HepG2 (cell line): ENCODE results near the gene ZBTB20. TPM values are rescaled to one million over a fixed set of nuclear protein-coding genes. Genes with fewer than 3 reads are reported as not detected.

Experiments
- ATAC-seq: fragments of 200-7000 bp; cut with Tn5 transposase; 3 replicates; pipeline ENCODE4 v1.9.1; 2020; ENCODE audit warnings: mild to moderate bottlenecking, moderate library complexity
- BruUV-seq: library from RNA; stranded (reverse); fragments of 400-500 nt; replicated peaks from 2 replicates; lab custom pipeline; 2021; lab: Mats Ljungman, UMichigan
- CTCF ChIA-PET: fragments of 300-600 bp; formaldehyde crosslinking; extraction: SDS; loops from one replicate; lab custom pipeline; 2021; ENCODE audit warnings: low total read pairs, inconsistent platforms, low intra/inter-chr PET ratio; lab: Yijun Ruan, JAX
- POLR2A ChIA-PET: fragments of 350-600 bp; sonication (Branson Sonifier 250); formaldehyde crosslinking; loops from one replicate; lab custom pipeline; 2020; ENCODE audit warnings: antibody characterized with exemption, inconsistent platforms; lab: Yijun Ruan, JAX
- DNase-seq: peaks from one replicate; pipeline ENCODE4 v3.0.0-alpha.2; 2015; ENCODE audit warnings: low spot score
- FAIRE-seq: peaks from 3 replicates; lab custom pipeline; 2011; peaks lifted over from hg19 to GRCh38; lab: Jason Lieb, UNC
- H2AFZ ChIP-seq: one replicate; pipeline ENCODE4 v1.6.1; 2011; ENCODE audit warnings: low read length, inconsistent platforms
- H3K27ac ChIP-seq: fragments of 300-600 bp; 3 replicates; pipeline ENCODE4 v1.8.0; 2011; ENCODE audit warnings: mixed run types, mild to moderate bottlenecking, mixed read lengths, low read length, inconsistent platforms; ENCODE audit not compliant: insufficient read depth; ENCODE audit errors: extremely low read length
- H3K27me3 ChIP-seq, 2 experiments: fragments of 200-600 bp in 1 of 2; 2 replicates in 1 of 2; 3 replicates in 1 of 2; pipeline versions ENCODE4 v1.6.0 to v1.8.0; 2011; ENCODE audit warnings: low read length in 2 of 2, mild to moderate bottlenecking in 2 of 2, moderate library complexity in 2 of 2, inconsistent platforms in 1 of 2; ENCODE audit not compliant: insufficient read depth in 2 of 2, control insufficient read depth in 1 of 2
- H3K36me3 ChIP-seq, 2 experiments: fragments of 200-600 bp in 1 of 2; replicated peaks in 1 of 2; 2 replicates in 1 of 2; 3 replicates in 1 of 2; pipeline versions ENCODE4 v1.5.1 to v1.8.0; 2011; ENCODE audit warnings: low read length in 2 of 2, inconsistent platforms in 1 of 2; ENCODE audit not compliant: insufficient read depth in 2 of 2, control insufficient read depth in 1 of 2
- H3K4me1 ChIP-seq: 2 replicates; pipeline ENCODE4 v1.5.1; 2012; ENCODE audit warnings: low read length, inconsistent platforms; ENCODE audit not compliant: insufficient read depth
- H3K4me2 ChIP-seq: 2 replicates; pipeline ENCODE4 v1.6.0; 2011; ENCODE audit warnings: low read depth, low read length, inconsistent platforms
- H3K4me3 ChIP-seq, 3 experiments: fragments of 200-600 bp in 1 of 3; sonication (generic), shearing (Covaris generic) in 1 of 3; replicated peaks in 1 of 3; 2 replicates each; pipeline ENCODE4 v1.5.1; 2011 to 2016; ENCODE audit warnings: low read length in 3 of 3, inconsistent platforms in 2 of 3, low read depth in 2 of 3, mild to moderate bottlenecking in 2 of 3, control low read depth in 1 of 3, mixed read lengths in 1 of 3; ENCODE audit not compliant: insufficient read depth in 1 of 3
- H3K79me2 ChIP-seq: one replicate; pipeline ENCODE4 v1.6.1; 2011; ENCODE audit warnings: low read length, inconsistent platforms; ENCODE audit not compliant: insufficient read depth
- H3K9ac ChIP-seq: 2 replicates; pipeline ENCODE4 v1.6.0; 2011; ENCODE audit warnings: mild to moderate bottlenecking, low read depth, low read length, inconsistent platforms; ENCODE audit not compliant: insufficient read depth
- H3K9me3 ChIP-seq: 2 replicates; pipeline ENCODE4 v1.5.1; 2012; ENCODE audit warnings: mild to moderate bottlenecking, low read length
- H4K20me1 ChIP-seq: 2 replicates; pipeline ENCODE4 v1.6.0; 2011; ENCODE audit warnings: inconsistent platforms, mild to moderate bottlenecking, low read length, moderate library complexity; ENCODE audit not compliant: insufficient read depth
- AGO1 ChIP-seq: fragments of 200-400 bp; formaldehyde crosslinking; IDR thresholded peaks from 2 replicates; pipeline ENCODE4 v1.6.1; 2017; ENCODE audit warnings: mild to moderate bottlenecking, low read depth, low read length, moderate library complexity; ENCODE audit not compliant: poor library complexity, severe bottlenecking
- FOXO4 ChIP-seq: sonication (generic); formaldehyde crosslinking; conservative IDR thresholded peaks from 2 replicates; pipeline ENCODE4 v1.8.1; 2023; ENCODE audit warnings: missing genetic modification reagents
- HCFC1 ChIP-seq: fragments of 150-350 bp; IDR thresholded peaks from 2 replicates; pipeline ENCODE4 v1.6.1; 2014; ENCODE audit warnings: low read depth, low read length
- HMG20A ChIP-seq: IDR thresholded peaks from 2 replicates; pipeline ENCODE4 v1.6.1; 2016; ENCODE audit warnings: borderline replicate concordance
- MAF1 ChIP-seq: sonication (generic); formaldehyde crosslinking; IDR thresholded peaks from 2 replicates; pipeline ENCODE4 v1.5.0; 2020; ENCODE audit warnings: missing genetic modification reagents, borderline replicate concordance
- MED8 ChIP-seq: sonication (generic); formaldehyde crosslinking; IDR thresholded peaks from 2 replicates; pipeline ENCODE4 v1.8.1; 2023; ENCODE audit warnings: mild to moderate bottlenecking, missing genetic modification reagents; ENCODE audit not compliant: insufficient replicate concordance
- MLX ChIP-seq: IDR thresholded peaks from 2 replicates; pipeline ENCODE4 v1.6.1; 2016
- TRIM24 ChIP-seq: sonication (generic); formaldehyde crosslinking; IDR thresholded peaks from 2 replicates; pipeline ENCODE4 v1.8.0; 2022; ENCODE audit warnings: mild to moderate bottlenecking, missing genetic modification reagents
- ZBTB4 ChIP-seq: sonication (generic); formaldehyde crosslinking; IDR thresholded peaks from 2 replicates; pipeline ENCODE4 v1.4.0; 2020; ENCODE audit warnings: missing genetic modification reagents, mild to moderate bottlenecking, borderline replicate concordance
- ZNF382 ChIP-seq: sonication (generic); formaldehyde crosslinking; IDR thresholded peaks from 2 replicates; pipeline ENCODE4 v1.5.0; 2020; ENCODE audit warnings: missing genetic modification reagents, mild to moderate bottlenecking, borderline replicate concordance
- ZNF558 ChIP-seq: sonication (generic); formaldehyde crosslinking; IDR thresholded peaks from 2 replicates; pipeline ENCODE4 v1.9.0; 2022; ENCODE audit warnings: mild to moderate bottlenecking, missing genetic modification reagents, borderline replicate concordance
- ZNF776 ChIP-seq: sonication (generic); formaldehyde crosslinking; IDR thresholded peaks from 2 replicates; pipeline ENCODE4 v1.4.0; 2020; ENCODE audit warnings: mild to moderate bottlenecking, missing genetic modification reagents
- ZNF850 ChIP-seq: sonication (generic); formaldehyde crosslinking; conservative IDR thresholded peaks from 2 replicates; pipeline ENCODE4 v1.9.0; 2021; ENCODE audit warnings: mild to moderate bottlenecking, missing genetic modification reagents
- WGBS: methylation state at CpG from one replicate; pipeline ENCODE4 v1.1.6; 2017; ENCODE audit warnings: low lambda C conversion rate; 5-methylcytosine and 5-hydroxymethylcytosine counted together
- in situ Hi-C: cut with HindIII; loops from 2 replicates; pipeline ENCODE4 v1.10.0; 2017; ENCODE audit warnings: low pct_unique_long_range_greater_than_20kb; ENCODE audit not compliant: extremely low pct_ligation_motif_present
- intact Hi-C: fragments of 100-400 bp; cut with micrococcal nuclease; formaldehyde crosslinking; loops from one replicate; pipeline ENCODE4 v1.10.0; 2022; ENCODE audit not compliant: unreplicated experiment
- polyA plus RNA-seq, 8 experiments: library from polyadenylated mRNA; depleted of rRNA in 3 of 8; stranded (reverse) in 7 of 8; unstranded in 1 of 8; fragments of >200 nt; fragmentation: Illumina TruSeq in 4 of 8; extraction: Trizol in 4 of 8; gene quantifications; 2 replicates each; pipeline versions ENCODE4 v1.2.1 to v1.2.3, GENCODE V29; 2011 to 2016; ENCODE audit warnings: low read depth in 4 of 8, missing spikeins in 1 of 8, mixed read lengths in 1 of 8; ENCODE audit not compliant: insufficient read depth in 1 of 8
- total RNA-seq, 5 experiments: library from RNA; depleted of rRNA; stranded (reverse); fragments of >200 nt; fragmentation: Illumina TruSeq; extraction: Trizol; gene quantifications; 2 replicates each; pipeline ENCODE4 v1.2.3, GENCODE V29; 2016; ENCODE audit warnings: low read depth in 1 of 5
- TF ChIP-seq, protein P1 (sequence below): sonication (generic); formaldehyde crosslinking; IDR thresholded peaks from 2 replicates; pipeline ENCODE4 v1.9.0; 2021; ENCODE audit warnings: missing genetic modification reagents, mild to moderate bottlenecking, borderline replicate concordance
- TF ChIP-seq, protein P2 (sequence below): sonication (generic); formaldehyde crosslinking; IDR thresholded peaks from 2 replicates; pipeline ENCODE4 v1.8.0; 2022; ENCODE audit warnings: mild to moderate bottlenecking, missing genetic modification reagents; ENCODE audit not compliant: insufficient replicate concordance
- TF ChIP-seq, protein P3 (sequence below): sonication (generic); formaldehyde crosslinking; IDR thresholded peaks from 2 replicates; pipeline ENCODE4 v1.5.0; 2020; ENCODE audit warnings: missing genetic modification reagents, mild to moderate bottlenecking, borderline replicate concordance

Gene ZBTB20
- total and polyA plus RNA-seq, 2 of the 13 experiments (the other 11 are each of a cell fraction or from before 2014, with no cell fraction given): 1.9 to 8.8 TPM

DNA sequence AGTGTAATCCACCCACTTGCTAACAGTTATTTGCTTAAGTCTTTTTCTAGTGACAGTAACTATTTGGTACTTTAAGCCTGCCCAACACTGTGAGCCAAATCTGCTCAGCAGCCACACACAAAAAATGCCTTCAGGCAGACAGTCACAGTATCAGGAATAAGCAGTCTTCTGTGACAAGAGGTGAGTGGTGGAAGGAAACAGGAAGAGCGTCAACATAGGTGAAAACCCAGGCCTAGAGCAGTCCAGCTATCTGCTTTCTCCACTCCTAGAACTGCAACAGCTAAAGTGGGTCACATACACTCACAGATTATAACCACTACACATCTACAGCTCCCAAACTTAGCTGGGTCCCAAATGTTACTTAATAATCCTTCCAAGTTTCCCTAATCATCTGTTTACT lies 213.7 kb downstream of the ZBTB20 start:
- no peaks in the 10 kb centered on the region for H4K20me1 ChIP-seq
- H3K79me2 ChIP-seq: no peaks in the 10 kb centered on the region
- ATAC-seq (no peak), FAIRE-seq (no peak), DNase-seq (no peak)
- 79% methylated on average over 1 of the region's 1 CpG for WGBS
- ChIA-PET POLR2A (no interaction called here), CTCF (no interaction called here)
- H2AFZ ChIP-seq: no peak overlapping the region
- H3K4me2 ChIP-seq: no peak overlapping the region
- no peaks in the 10 kb centered on the region for H3K9me3 ChIP-seq
- H3K4me3 ChIP-seq: no peak overlapping the region
- no peaks in the 10 kb centered on the region for H3K36me3 ChIP-seq
- H3K9ac ChIP-seq: no peak overlapping the region
- intact Hi-C loops (no loop called here), in situ Hi-C loops (no loop called here)
- H3K4me1 ChIP-seq: 0 out of 2 replicates have a peak, but pooled peaks cover 4% of the 10 kb centered on the region
- H3K27me3 ChIP-seq: no peaks in the 10 kb centered on the region
- H3K27ac ChIP-seq: no peak overlapping the region
- BruUV-seq: no TSS peak
- TF ChIP-seq, protein P1, sequence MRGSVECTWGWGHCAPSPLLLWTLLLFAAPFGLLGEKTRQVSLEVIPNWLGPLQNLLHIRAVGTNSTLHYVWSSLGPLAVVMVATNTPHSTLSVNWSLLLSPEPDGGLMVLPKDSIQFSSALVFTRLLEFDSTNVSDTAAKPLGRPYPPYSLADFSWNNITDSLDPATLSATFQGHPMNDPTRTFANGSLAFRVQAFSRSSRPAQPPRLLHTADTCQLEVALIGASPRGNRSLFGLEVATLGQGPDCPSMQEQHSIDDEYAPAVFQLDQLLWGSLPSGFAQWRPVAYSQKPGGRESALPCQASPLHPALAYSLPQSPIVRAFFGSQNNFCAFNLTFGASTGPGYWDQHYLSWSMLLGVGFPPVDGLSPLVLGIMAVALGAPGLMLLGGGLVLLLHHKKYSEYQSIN: no peak
- TF ChIP-seq AGO1 (no peak), HMG20A (CRISPR knock-in tag) (no peak), FOXO4 (no peak), MAF1 (CRISPR knock-in tag) (no peak), ZBTB4 (CRISPR knock-in tag) (no peak), HCFC1 (no peak), MED8 (CRISPR knock-in tag) (no peak), ZNF776 (CRISPR knock-in tag) (no peak), ZNF382 (CRISPR knock-in tag) (no peak), MLX (no peak), ZNF558 (no peak), ZNF850 (CRISPR knock-in tag) (no peak), TRIM24 (CRISPR knock-in tag) (no peak)
- TF ChIP-seq, protein P2, sequence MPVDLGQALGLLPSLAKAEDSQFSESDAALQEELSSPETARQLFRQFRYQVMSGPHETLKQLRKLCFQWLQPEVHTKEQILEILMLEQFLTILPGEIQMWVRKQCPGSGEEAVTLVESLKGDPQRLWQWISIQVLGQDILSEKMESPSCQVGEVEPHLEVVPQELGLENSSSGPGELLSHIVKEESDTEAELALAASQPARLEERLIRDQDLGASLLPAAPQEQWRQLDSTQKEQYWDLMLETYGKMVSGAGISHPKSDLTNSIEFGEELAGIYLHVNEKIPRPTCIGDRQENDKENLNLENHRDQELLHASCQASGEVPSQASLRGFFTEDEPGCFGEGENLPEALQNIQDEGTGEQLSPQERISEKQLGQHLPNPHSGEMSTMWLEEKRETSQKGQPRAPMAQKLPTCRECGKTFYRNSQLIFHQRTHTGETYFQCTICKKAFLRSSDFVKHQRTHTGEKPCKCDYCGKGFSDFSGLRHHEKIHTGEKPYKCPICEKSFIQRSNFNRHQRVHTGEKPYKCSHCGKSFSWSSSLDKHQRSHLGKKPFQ: no peak
- TF ChIP-seq, protein P3, sequence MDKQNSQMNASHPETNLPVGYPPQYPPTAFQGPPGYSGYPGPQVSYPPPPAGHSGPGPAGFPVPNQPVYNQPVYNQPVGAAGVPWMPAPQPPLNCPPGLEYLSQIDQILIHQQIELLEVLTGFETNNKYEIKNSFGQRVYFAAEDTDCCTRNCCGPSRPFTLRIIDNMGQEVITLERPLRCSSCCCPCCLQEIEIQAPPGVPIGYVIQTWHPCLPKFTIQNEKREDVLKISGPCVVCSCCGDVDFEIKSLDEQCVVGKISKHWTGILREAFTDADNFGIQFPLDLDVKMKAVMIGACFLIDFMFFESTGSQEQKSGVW (CRISPR knock-in tag): no peak
